Osteocyte (in vitro differentiated cells): ENCODE results near the gene DENND1A. TPM values are rescaled to one million over a fixed set of nuclear protein-coding genes. Genes with fewer than 3 reads are reported as not detected.

ENCODE experiments used
- DNase-seq: peaks from one replicate; pipeline ENCODE4 v3.0.0; 2021; ENCODE audit warnings: mixed read lengths; ENCODE audit not compliant: unreplicated experiment; ENCODE audit errors: extremely low spot score
- H3K27ac Mint-ChIP-seq: one replicate; pipeline ENCODE4 v1.8.0; 2021; ENCODE audit warnings: mild to moderate bottlenecking, mixed read lengths; ENCODE audit not compliant: unreplicated experiment
- H3K27me3 Mint-ChIP-seq: one replicate; pipeline ENCODE4 v1.8.0; 2021; ENCODE audit warnings: mixed read lengths; ENCODE audit not compliant: unreplicated experiment
- H3K36me3 Mint-ChIP-seq: one replicate; pipeline ENCODE4 v1.8.0; 2021; ENCODE audit warnings: mixed read lengths; ENCODE audit not compliant: unreplicated experiment
- H3K4me1 Mint-ChIP-seq: one replicate; pipeline ENCODE4 v1.8.0; 2021; ENCODE audit warnings: mixed read lengths; ENCODE audit not compliant: unreplicated experiment
- H3K4me3 Mint-ChIP-seq: one replicate; pipeline ENCODE4 v1.8.0; 2021; ENCODE audit warnings: mild to moderate bottlenecking, moderate library complexity, mixed read lengths; ENCODE audit not compliant: unreplicated experiment
- H3K9me3 Mint-ChIP-seq: one replicate; pipeline ENCODE4 v1.8.0; 2021; ENCODE audit warnings: mixed read lengths; ENCODE audit not compliant: unreplicated experiment
- CTCF ChIP-seq: fragments of 200-600 bp; sonication (generic); IDR thresholded peaks from 2 replicates; pipeline ENCODE4 v1.5.0; 2021; ENCODE audit warnings: antibody characterized with exemption, mild to moderate bottlenecking, moderate library complexity
- total RNA-seq: library from RNA; stranded (reverse); gene quantifications from 2 replicates; pipeline ENCODE4 v1.2.1, GENCODE V29; 2021

The DENND1A gene
- total RNA-seq, 1 donor from 2014 or later = 19.8 TPM

GRCh38 chr9:123584202-123585176 lies 345.4 kb downstream of the DENND1A start:
- Mint-ChIP-seq H3K4me3 (no peak overlapping the region), H3K9me3 (peaks cover 9% of the 10 kb centered on the region), H3K27ac (peak overlapping the region; percentile 81), H3K36me3 (peaks cover 10% of the 10 kb centered on the region), H3K4me1 (peaks cover 32% of the 10 kb centered on the region), H3K27me3 (no peaks in the 10 kb centered on the region)
- DNase-seq = peak; percentile 70
- TF ChIP-seq CTCF = no peak

- DNase-seq = peak; percentile 0
- Mint-ChIP-seq H3K36me3 (peaks cover 14% of the 10 kb centered on the region), H3K4me3 (no peak overlapping the region), H3K4me1 (peaks cover 32% of the 10 kb centered on the region), H3K27me3 (no peaks in the 10 kb centered on the region), H3K27ac (no peak overlapping the region), H3K9me3 (peaks cover 12% of the 10 kb centered on the region)
- no peak for TF ChIP-seq CTCF
These were observed 346.3 kb downstream of the DENND1A start for GRCh38 chr9:123583646-123584045.

- Mint-ChIP-seq H3K4me3 (no peak overlapping the region), H3K36me3 (peaks cover 9% of the 10 kb centered on the region), H3K27me3 (no peaks in the 10 kb centered on the region), H3K27ac (no peak overlapping the region), H3K9me3 (peaks cover 14% of the 10 kb centered on the region), H3K4me1 (peaks cover 40% of the 10 kb centered on the region)
- no peak for TF ChIP-seq CTCF
- no peak for DNase-seq
These were observed 358.7 kb downstream of the DENND1A start for GRCh38 chr9:123571240-123571639.

- peaks cover 4% of the 10 kb centered on the region for H3K9me3 Mint-ChIP-seq
- peaks cover 2% of the 10 kb centered on the region for H3K36me3 Mint-ChIP-seq
- DNase-seq = no peak
- peak overlapping the region; percentile 88 for H3K27ac Mint-ChIP-seq
- peak overlapping the region; percentile 59 for H3K4me3 Mint-ChIP-seq
- TF ChIP-seq CTCF = no peak
- no peaks in the 10 kb centered on the region for H3K27me3 Mint-ChIP-seq
- peaks cover 42% of the 10 kb centered on the region for H3K4me1 Mint-ChIP-seq
These were observed 360.9 kb downstream of the DENND1A start for GRCh38 chr9:123568691-123569688.
